NB4 (cell line): ENCODE results near the gene TTYH3.
A peak's percentile ranks its signal among the peaks of the same experiment; 100 is the strongest.

Experiments
- CTCF ChIP-seq: IDR thresholded peaks from one replicate; pipeline ENCODE4 v1.5.1; 2012; ENCODE audit warnings: low read depth, low read length
- MAX ChIP-seq: IDR thresholded peaks from 2 replicates; pipeline ENCODE4 v1.6.1; 2011; ENCODE audit warnings: low read depth, low read length
- MYC ChIP-seq: IDR thresholded peaks from 2 replicates; pipeline ENCODE4 v1.6.1; 2011; ENCODE audit warnings: low read depth, low read length
- POLR2A ChIP-seq: IDR thresholded peaks from 2 replicates; pipeline ENCODE4 v1.6.1; 2011; ENCODE audit warnings: mild to moderate bottlenecking; ENCODE audit not compliant: insufficient read length; ENCODE audit errors: extremely low read depth

GRCh38 chr7:2651336-2651735 lies 19.6 kb downstream of the TTYH3 start:
- TF ChIP-seq CTCF (peak; percentile 32), MYC (no peak), POLR2A (no peak), MAX (no peak)
